Trophoblast cell (in vitro differentiated cells and primary cell): Measurements from ENCODE around the gene ICA1L.

Experiments used
- DNase-seq, 2 donors: peaks; one replicate each; pipeline ENCODE4 v3.0.0-alpha.2; 2016
- H2AFZ ChIP-seq: 2 replicates; pipeline ENCODE4 v1.6.1; 2013; ENCODE audit warnings: low read length, moderate library complexity, mild to moderate bottlenecking; ENCODE audit not compliant: insufficient read depth, poor library complexity
- H2AK5ac ChIP-seq: 2 replicates; pipeline ENCODE4 v1.6.1; 2013; ENCODE audit warnings: mild to moderate bottlenecking, low read length
- H2BK120ac ChIP-seq: 2 replicates; pipeline ENCODE4 v1.6.1; 2013; ENCODE audit warnings: low read length, mild to moderate bottlenecking, moderate library complexity; ENCODE audit not compliant: insufficient read depth, poor library complexity
- H2BK12ac ChIP-seq: 2 replicates; pipeline ENCODE4 v1.6.1; 2013; ENCODE audit warnings: mild to moderate bottlenecking, low read length, moderate library complexity
- H2BK5ac ChIP-seq: 2 replicates; pipeline ENCODE4 v1.6.1; 2013; ENCODE audit warnings: low read length, low read depth, moderate library complexity, mild to moderate bottlenecking; ENCODE audit not compliant: poor library complexity
- H3K14ac ChIP-seq: 2 replicates; pipeline ENCODE4 v1.6.1; 2013; ENCODE audit warnings: mild to moderate bottlenecking, low read length
- H3K18ac ChIP-seq: 2 replicates; pipeline ENCODE4 v1.6.1; 2013; ENCODE audit warnings: mild to moderate bottlenecking, low read length
- H3K23ac ChIP-seq: 2 replicates; pipeline ENCODE4 v1.6.1; 2013; ENCODE audit warnings: low read length
- H3K27ac ChIP-seq: 2 replicates; pipeline ENCODE4 v1.5.1; 2013; ENCODE audit warnings: low read depth, mild to moderate bottlenecking, inconsistent platforms, low read length, moderate library complexity
- H3K27me3 ChIP-seq: 2 replicates; pipeline ENCODE4 v1.6.1; 2013; ENCODE audit warnings: inconsistent platforms, mild to moderate bottlenecking, low read length, moderate library complexity; ENCODE audit not compliant: insufficient read depth
- H3K36me3 ChIP-seq, 2 experiments: 1 replicate in 1 of 2; 2 replicates in 1 of 2; pipeline ENCODE4 v1.6.1; 2013; ENCODE audit warnings: low read length in 2 of 2, mild to moderate bottlenecking in 2 of 2, moderate library complexity in 1 of 2; ENCODE audit not compliant: insufficient read depth in 2 of 2, control insufficient read depth in 1 of 2
- H3K4ac ChIP-seq: 2 replicates; pipeline ENCODE4 v1.6.1; 2013; ENCODE audit warnings: low read depth, mild to moderate bottlenecking, low read length, moderate library complexity
- H3K4me1 ChIP-seq, 2 experiments: 1 replicate in 1 of 2; 2 replicates in 1 of 2; pipeline ENCODE4 v1.6.1; 2013; ENCODE audit warnings: low read length in 2 of 2, mild to moderate bottlenecking in 2 of 2, moderate library complexity in 1 of 2; ENCODE audit not compliant: insufficient read depth in 2 of 2, control insufficient read depth in 1 of 2
- H3K4me2 ChIP-seq: 2 replicates; pipeline ENCODE4 v1.6.1; 2013; ENCODE audit warnings: inconsistent platforms, mild to moderate bottlenecking, low read length, moderate library complexity
- H3K4me3 ChIP-seq: 2 replicates; pipeline ENCODE4 v1.5.1; 2013; ENCODE audit warnings: mild to moderate bottlenecking, low read depth, low read length, inconsistent platforms
- H3K79me1 ChIP-seq: one replicate; pipeline ENCODE4 v1.6.1; 2013; ENCODE audit warnings: low read length
- H3K79me2 ChIP-seq: 2 replicates; pipeline ENCODE4 v1.6.1; 2013; ENCODE audit warnings: low read length, mild to moderate bottlenecking; ENCODE audit not compliant: control insufficient read depth, insufficient read depth, poor library complexity
- H3K9ac ChIP-seq: 2 replicates; pipeline ENCODE4 v1.6.1; 2013; ENCODE audit warnings: mild to moderate bottlenecking, low read length
- H3K9me3 ChIP-seq: 2 replicates; pipeline ENCODE4 v1.6.1; 2013; ENCODE audit warnings: low read depth, mild to moderate bottlenecking, control low read depth, inconsistent platforms, low read length; ENCODE audit not compliant: insufficient read depth
- H4K12ac ChIP-seq: 2 replicates; pipeline ENCODE4 v1.6.1; 2013; ENCODE audit warnings: low read depth, mild to moderate bottlenecking, low read length, moderate library complexity
- H4K8ac ChIP-seq: 2 replicates; pipeline ENCODE4 v1.6.1; 2013; ENCODE audit warnings: low read depth, mild to moderate bottlenecking, low read length, moderate library complexity
- H4K91ac ChIP-seq: one replicate; pipeline ENCODE4 v1.6.1; 2013; ENCODE audit warnings: low read depth, mild to moderate bottlenecking, low read length, moderate library complexity
- WGBS: extraction: QIAGEN DNeasy Blood & Tissue Kit; methylation state at CpG from one replicate; pipeline ENCODE4 v1.1.7; 2013; ENCODE audit warnings: missing lambda C conversion rate; ENCODE audit not compliant: insufficient read length, insufficient coverage; ENCODE audit errors: extremely low coverage; 5-methylcytosine and 5-hydroxymethylcytosine counted together

ICA1L gene

DNA sequence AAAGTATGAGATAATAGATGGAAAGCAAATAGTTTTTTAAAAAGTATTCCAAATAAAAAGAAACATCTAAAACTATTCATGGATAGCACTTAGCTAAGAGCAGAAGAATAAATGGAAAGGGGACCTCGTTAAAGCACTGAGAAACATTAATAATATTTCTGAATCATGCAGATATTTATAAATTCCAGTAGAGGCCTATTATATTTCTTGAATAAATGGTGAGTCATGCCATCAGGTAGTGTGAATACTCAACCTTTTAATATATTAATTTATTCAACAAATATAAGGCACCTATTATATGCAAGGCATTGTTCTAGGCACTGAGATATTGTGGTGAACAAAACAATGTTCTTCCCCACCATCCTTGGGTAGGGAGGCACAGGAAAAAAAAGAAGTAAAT is 53.8 kb downstream of the ICA1L start:
- WGBS: no CpG with 5 or more reads among the region's 1 CpG
- no peak overlapping the region for H2AFZ ChIP-seq

DNA sequence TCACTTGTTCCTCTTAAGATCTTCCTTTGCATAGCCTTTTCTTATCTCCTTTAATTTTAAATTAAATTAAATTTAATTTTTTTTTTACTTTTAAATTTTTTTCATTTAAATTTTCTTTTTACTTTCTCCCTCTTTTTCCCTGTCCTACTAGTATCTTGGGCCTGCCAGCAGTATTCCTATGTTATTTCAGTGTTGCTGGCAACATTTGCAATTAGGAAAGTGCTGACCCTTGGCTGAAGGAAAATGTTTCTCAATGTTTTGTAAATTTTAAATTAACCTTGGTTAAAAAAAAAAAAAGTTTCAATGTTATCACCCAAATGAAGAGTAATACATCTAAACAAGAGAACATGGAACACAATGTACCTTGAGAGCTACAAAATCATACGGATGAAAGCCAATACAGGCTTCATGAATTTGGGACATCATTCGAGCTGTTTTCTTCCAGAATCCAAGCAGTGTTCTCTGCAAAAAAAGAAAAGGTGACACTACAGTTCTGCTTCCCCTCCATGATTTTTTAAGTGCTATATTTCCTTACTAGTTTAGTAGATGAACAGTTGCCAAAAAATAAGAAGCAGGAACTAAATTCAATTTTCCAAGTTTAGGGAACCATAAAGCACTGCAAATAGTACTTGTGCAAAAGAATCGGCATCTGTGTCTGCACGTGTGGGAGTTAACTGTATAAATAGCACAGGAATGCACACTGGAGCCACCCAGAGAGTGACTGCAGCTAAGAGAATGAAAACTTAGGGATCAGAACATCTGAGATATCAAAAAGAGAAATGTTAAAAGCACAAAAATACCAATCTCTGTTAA is 55.8 kb downstream of the ICA1L start:
- Histone ChIP-seq H3K79me2 (no peaks in the 10 kb centered on the region), H2AFZ (no peak overlapping the region), H4K12ac (no peak overlapping the region), H3K4me2 (no peak overlapping the region), H3K79me1 (no peaks in the 10 kb centered on the region), H3K9me3 (peaks cover 2% of the 10 kb centered on the region), H2AK5ac (no peak overlapping the region), H4K91ac (no peak overlapping the region), H2BK5ac (no peak overlapping the region), H2BK12ac (no peak overlapping the region), H3K23ac (no peak overlapping the region), H4K8ac (no peak overlapping the region), H3K36me3 (no peaks in the 10 kb centered on the region), H2BK120ac (no peak overlapping the region), H3K4ac (no peak overlapping the region), H3K9ac (no peak overlapping the region), H3K4me3 (no peak overlapping the region), H3K27me3 (no peaks in the 10 kb centered on the region), H3K18ac (no peak overlapping the region), H3K4me1 (no peaks in the 10 kb centered on the region), H3K14ac (no peak overlapping the region), H3K27ac (no peak overlapping the region)
- no CpG with 5 or more reads among the region's 4 CpGs for WGBS
- DNase-seq: no peak

More for the DNA sequence above, 53.8 kb downstream of the ICA1L start:
- no peaks in the 10 kb centered on the region for H3K79me1 ChIP-seq
- H2BK120ac ChIP-seq: no peak overlapping the region
- no peak overlapping the region for H3K4me3 ChIP-seq
- no peak overlapping the region for H4K91ac ChIP-seq
- no peaks in the 10 kb centered on the region for H3K79me2 ChIP-seq
- H3K9me3 ChIP-seq: peaks cover 2% of the 10 kb centered on the region
- H3K18ac ChIP-seq: no peak overlapping the region
- H3K9ac ChIP-seq: no peak overlapping the region
- H4K8ac ChIP-seq: no peak overlapping the region
- no peak for DNase-seq
- no peaks in the 10 kb centered on the region for H3K4me1 ChIP-seq
- H3K4ac ChIP-seq: no peak overlapping the region
- H3K27me3 ChIP-seq: no peaks in the 10 kb centered on the region
- no peak overlapping the region for H2BK5ac ChIP-seq
- no peak overlapping the region for H3K4me2 ChIP-seq
- no peak overlapping the region for H2BK12ac ChIP-seq
- no peaks in the 10 kb centered on the region for H3K36me3 ChIP-seq
- no peak overlapping the region for H3K14ac ChIP-seq
- no peak overlapping the region for H3K27ac ChIP-seq
- no peak overlapping the region for H2AK5ac ChIP-seq
- no peak overlapping the region for H4K12ac ChIP-seq
- no peak overlapping the region for H3K23ac ChIP-seq

DNA sequence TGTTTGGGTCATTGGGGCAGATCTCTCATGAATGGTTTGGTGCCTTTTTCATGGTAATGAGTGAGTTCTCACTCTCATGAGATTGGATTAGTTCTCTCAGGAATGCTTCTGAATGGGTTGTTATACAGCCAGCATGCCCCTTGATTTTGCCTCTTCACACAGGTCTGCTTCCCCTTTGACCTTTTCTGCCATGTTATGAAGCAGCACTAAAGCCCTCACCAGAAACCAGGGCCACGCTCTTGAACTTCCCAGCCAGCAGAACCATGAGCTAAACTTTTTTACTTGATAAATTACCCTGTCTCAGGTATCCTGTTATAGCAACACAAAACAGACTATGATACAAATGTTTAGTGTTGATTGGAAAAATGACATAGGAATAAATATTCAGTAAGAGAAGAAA is 57.3 kb downstream of the ICA1L start:
- Histone ChIP-seq H3K79me1 (no peaks in the 10 kb centered on the region), H2AK5ac (no peak overlapping the region), H3K27me3 (no peaks in the 10 kb centered on the region), H3K4ac (no peak overlapping the region), H3K4me1 (no peaks in the 10 kb centered on the region), H2AFZ (no peak overlapping the region), H4K91ac (no peak overlapping the region), H3K36me3 (no peaks in the 10 kb centered on the region), H3K18ac (no peak overlapping the region), H2BK5ac (no peak overlapping the region), H3K14ac (no peak overlapping the region), H3K27ac (no peak overlapping the region), H3K9me3 (peaks cover 2% of the 10 kb centered on the region), H3K9ac (no peak overlapping the region), H3K4me3 (no peak overlapping the region), H3K23ac (no peak overlapping the region), H4K8ac (no peak overlapping the region), H2BK120ac (no peak overlapping the region), H3K79me2 (no peaks in the 10 kb centered on the region), H4K12ac (no peak overlapping the region), H2BK12ac (no peak overlapping the region), H3K4me2 (no peak overlapping the region)
- no CpG with 5 or more reads among the region's 1 CpG for WGBS
- no peak for DNase-seq

DNA sequence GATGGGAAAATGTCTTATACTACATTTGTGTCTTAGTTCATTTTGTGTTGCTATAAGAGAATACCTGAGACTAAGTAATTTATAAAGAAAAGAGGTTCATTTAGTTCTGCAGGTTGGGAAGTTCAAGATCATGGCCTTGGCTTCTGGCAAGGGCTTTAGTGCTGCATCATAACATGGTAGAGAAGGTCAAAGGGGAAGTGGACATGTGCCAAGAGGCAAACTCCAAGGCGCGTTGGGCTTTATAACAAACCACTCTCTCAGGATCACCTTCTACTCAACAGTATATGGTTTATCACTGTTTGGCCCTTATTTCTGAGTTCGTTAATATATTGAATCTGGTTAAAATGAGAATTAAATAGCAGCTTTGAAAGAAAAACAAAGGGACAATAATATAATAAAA is 58.2 kb downstream of the ICA1L start:
- Histone ChIP-seq H2BK120ac (no peak overlapping the region), H4K8ac (no peak overlapping the region), H2BK5ac (no peak overlapping the region), H3K4me3 (no peak overlapping the region), H4K12ac (no peak overlapping the region), H3K9ac (no peak overlapping the region), H3K23ac (no peak overlapping the region), H2AFZ (no peak overlapping the region), H3K27me3 (no peaks in the 10 kb centered on the region), H3K18ac (no peak overlapping the region), H3K4me2 (no peak overlapping the region), H3K4me1 (no peaks in the 10 kb centered on the region), H3K14ac (no peak overlapping the region), H3K27ac (no peak overlapping the region), H2BK12ac (no peak overlapping the region), H3K79me1 (no peaks in the 10 kb centered on the region), H3K36me3 (no peaks in the 10 kb centered on the region), H4K91ac (no peak overlapping the region), H3K79me2 (no peaks in the 10 kb centered on the region), H2AK5ac (no peak overlapping the region), H3K4ac (no peak overlapping the region), H3K9me3 (peaks cover 2% of the 10 kb centered on the region)
- DNase-seq: no peak
- no CpG with 5 or more reads among the region's 3 CpGs for WGBS
